GM10266 (cell line): ENCODE results near the gene MLX.

Experiments
- DNase-seq: peaks from one replicate; pipeline ENCODE4 v3.0.0; 2012; ENCODE audit errors: extremely low spot score
- CTCF ChIP-seq: IDR thresholded peaks from 2 replicates; pipeline ENCODE4 v1.5.1; 2012; ENCODE audit warnings: mild to moderate bottlenecking, low read depth; ENCODE audit not compliant: control insufficient read depth, insufficient read depth; ENCODE audit errors: missing control alignments

Gene MLX

GRCh38 chr17:42568341-42569111 lies 1.6 kb downstream of the MLX start:
- DNase-seq = no peak
- TF ChIP-seq CTCF = no peak

GRCh38 chr17:42571435-42572225 lies 4.7 kb downstream of the MLX start:
- DNase-seq = no peak
- TF ChIP-seq CTCF = no peak

DNA sequence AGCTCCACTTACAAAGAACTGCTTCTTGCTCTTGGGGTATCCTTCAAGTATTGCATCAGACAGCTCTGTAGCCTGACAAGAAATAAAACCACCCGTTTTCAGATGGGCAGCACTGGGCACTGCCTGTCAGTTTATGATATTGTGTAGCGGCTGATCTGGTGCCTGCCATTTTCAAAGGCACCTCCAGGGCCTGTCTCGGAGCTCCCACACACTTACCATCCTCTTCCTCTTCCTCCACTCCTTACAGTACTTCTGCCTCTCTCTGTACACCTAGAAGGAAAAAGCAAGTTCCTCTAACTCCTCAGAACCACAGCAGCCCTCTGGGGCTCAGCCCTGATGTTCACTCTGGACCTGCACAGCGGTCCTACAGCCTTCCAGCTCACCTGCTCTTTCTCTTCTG lies 6.2 kb downstream of the MLX start:
- no peak for DNase-seq

GRCh38 chr17:42574463-42574862 lies 7.6 kb downstream of the MLX start:
- no peak for TF ChIP-seq CTCF
- no peak for DNase-seq

More for the DNA sequence above, 6.2 kb downstream of the MLX start:
- TF ChIP-seq CTCF = no peak

DNA sequence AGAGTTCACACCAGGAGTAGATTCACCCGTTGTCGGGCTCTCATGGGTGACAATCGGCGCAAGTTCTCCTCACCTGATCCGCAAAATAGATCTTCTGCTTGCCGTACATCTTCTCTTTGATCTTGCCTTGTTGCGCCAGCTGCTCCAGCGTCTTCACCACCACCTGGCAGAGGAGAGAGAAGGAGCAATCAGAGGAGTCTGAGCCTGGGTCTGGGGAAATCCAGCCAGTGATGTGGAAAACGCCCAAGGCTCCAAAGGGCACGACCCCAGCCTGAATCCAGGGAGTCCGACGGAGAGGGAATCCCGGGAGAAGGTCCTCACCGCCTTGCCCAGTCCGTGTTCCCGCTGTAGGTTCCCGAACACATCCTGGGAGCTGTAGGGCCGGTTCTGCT lies 10.2 kb downstream of the MLX start:
- no peak for DNase-seq
- no peak for TF ChIP-seq CTCF

DNA sequence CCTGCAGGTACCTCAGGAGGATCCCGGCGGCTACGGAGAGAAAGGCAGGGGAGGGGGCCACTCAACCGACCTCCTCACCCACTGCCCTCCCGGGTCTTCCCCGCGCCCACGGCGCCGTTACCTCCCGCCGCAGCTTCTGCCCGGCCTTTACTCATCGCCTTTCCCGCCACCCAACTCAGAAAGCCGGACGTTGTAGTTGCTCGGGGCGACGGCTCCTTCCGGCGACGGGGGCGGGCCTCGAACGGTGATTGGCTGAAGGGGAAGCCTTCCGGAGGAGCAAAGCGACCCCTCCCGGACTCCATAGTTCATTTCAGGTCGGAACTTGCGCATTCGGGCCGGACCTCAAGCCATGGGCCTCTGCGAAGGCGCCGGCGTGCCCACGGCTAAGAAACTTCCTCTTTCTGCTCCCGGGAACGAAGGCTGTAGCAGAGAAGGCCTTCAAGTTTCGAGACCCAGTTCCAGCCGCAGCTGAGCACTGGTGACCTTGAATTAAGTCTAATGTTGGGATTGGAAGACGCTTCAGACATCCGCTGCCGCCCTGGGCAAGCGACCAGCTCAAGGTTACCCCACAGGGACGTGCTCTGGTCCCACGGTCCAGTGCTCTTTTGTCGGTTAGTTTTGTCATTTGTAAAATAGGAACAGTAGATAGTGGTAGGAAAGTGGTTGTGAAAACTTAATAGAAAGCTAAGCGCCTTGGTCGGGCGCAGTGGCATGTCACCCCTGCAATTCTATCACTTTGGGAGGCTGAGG lies 10.8 kb downstream of the MLX start, which contains the start of gene PSMC3IP:
Gene PSMC3IP, minus strand, starts transcription at position 198 of the 750 bp plus-strand sequence. Its CDS starts 43 bp downstream, at position 155.
- peak; percentile 33 for TF ChIP-seq CTCF
- peak; percentile 95 for DNase-seq
